ENCODE data around the gene BTNL2.

DNA sequence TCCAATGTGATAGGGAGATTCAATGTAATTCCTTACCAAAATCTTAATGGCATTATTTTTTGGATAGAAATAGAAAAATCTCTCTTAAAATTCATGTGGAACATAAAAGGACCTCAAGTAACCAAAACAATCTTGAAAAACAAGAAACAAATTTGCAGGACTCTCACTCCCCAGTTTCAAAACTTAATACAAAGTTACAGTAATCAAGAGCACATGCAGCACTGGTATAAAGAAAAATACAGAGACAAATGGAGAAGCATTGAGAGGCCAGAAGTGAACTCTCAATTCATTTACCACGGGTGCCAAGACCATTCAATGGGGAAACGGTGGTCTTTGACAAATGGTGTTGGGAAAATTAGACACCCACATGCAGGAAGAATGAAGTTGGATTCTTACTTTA is 27.4 kb downstream of the BTNL2 start:
- TF ChIP-seq, protein P1, sequence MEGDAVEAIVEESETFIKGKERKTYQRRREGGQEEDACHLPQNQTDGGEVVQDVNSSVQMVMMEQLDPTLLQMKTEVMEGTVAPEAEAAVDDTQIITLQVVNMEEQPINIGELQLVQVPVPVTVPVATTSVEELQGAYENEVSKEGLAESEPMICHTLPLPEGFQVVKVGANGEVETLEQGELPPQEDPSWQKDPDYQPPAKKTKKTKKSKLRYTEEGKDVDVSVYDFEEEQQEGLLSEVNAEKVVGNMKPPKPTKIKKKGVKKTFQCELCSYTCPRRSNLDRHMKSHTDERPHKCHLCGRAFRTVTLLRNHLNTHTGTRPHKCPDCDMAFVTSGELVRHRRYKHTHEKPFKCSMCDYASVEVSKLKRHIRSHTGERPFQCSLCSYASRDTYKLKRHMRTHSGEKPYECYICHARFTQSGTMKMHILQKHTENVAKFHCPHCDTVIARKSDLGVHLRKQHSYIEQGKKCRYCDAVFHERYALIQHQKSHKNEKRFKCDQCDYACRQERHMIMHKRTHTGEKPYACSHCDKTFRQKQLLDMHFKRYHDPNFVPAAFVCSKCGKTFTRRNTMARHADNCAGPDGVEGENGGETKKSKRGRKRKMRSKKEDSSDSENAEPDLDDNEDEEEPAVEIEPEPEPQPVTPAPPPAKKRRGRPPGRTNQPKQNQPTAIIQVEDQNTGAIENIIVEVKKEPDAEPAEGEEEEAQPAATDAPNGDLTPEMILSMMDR (IDR thresholded peaks at IDR 0.05): no peak
- no peak for TF ChIP-seq POLR2A (IDR thresholded peaks at IDR 0.05)
- TF ChIP-seq POLR2AphosphoS5 (IDR thresholded peaks at IDR 0.05): no peak
- TF ChIP-seq EP300 (IDR thresholded peaks at IDR 0.05): no peak
